ENCODE data around the gene FOXP4.

Gene FOXP4

DNA sequence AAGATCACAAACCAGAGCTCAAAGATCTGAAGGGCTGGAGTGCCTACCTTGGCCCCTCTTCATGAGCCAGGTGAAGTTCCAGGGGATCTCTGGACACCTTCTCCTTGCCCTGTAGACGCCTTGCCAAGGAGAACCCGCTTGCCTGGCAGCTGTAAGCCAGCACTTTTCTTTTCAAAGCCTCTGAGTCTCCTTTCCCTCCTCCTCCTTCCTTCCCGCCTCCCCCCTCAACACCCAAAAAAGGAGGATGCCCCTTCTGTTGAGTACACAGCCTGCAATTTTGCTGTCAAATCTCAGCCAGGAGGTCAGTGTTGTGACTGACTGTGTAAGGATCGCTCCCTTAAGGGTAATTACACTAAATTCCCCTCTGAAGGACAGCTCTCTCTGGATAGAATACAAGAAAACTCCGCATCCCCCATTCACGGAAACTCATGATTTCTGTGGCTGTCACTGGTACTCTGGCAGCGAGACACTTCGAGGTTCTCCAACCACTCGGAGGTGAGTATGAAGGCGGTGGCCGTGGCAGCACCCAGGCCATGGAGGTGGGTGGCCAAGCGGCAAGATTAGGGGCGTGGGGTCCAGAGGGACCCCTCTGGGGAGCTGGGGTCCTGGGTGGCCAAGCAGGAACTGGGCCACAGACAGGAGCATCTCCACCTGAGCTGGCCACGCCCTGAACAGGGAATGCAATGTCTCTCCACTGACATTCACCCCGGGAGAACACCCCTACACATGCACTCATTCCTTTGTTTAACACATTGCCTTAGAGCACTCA, 23.2 kb upstream of the FOXP4 start:
- DNase-seq: no peak

GRCh38 chr6:41523915-41524633, 22.1 kb upstream of the FOXP4 start:
- DNase-seq: no peak

DNA sequence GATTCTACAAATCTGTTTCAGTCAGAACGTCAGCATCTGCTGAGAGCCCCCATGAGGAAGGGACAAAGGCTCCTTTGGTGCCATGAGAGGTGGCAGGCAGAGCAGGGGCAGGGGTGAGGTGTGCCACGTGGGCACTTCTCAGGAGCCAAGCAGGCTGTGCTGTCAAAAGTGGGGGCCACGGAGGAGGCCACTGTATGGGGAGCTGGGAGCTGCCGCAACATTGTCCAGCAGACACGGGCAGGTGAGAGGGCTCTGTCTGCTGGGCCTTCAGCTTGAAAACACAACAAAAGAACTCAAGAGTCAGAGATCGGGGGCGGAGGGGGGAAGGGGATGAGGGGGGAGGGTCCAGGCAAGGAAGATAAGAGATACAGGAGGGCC, 21.6 kb upstream of the FOXP4 start:
- no peak for DNase-seq

DNA sequence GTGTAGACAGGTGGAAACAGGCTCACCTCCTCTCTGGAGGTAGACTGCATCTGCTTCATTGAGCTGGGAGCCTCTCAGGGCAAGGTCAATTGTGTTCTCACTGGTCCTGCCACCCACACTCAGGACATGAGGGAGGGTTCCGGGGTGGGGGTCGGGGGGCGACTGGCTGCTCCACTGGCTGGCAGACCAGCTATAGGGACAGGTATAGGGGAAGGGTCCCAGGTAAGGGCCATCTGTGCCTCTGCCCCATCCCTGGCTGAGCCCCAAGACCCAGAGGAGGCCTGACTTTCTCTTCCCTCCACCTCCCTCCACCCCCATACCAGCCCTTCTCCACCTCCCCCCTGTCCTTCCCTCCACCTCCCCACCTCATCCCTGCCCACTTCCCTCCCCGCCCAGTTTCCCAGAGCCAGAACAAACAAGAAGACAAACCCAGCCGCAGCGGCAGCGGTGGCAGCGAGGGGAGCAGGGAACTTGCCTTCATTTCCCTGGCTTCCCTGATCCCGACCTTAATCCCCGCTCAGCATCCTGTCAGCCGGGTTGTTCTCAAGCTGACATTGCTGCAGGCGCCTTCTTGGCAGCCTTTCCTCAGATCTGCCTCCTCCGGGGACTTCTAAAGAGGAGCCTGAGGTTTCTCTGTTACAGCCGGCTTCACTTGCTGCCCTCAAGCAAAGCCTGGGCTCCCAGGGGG, 18.3 kb upstream of the FOXP4 start:
- DNase-seq: no peak

DNA sequence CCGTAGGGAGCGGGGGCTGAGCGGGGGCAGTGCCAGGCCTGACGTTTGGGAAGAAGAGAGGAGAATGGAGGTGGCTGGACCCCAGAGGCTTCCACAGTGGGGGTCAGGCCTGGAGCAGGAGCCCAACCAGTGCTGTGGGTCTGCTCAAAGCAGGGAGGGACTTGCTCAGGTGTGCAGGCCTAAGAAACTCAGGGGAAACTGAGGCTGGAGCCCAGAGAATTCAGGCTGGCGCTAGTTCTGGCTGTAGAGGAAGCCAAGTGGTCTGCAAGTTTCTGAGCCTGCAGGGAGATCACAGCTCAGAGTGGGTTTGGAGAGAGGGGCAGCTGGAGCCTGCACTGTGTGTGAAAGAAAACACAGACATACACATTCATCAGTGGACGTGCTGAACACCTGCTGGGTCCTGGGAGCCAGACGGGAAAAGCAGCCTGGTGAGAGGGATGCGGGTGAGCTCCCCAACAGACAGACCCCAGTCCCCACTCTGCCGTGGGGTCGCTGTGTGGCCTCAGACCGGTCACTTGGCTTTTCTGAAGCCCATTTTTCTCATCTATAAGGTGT, 17.7 kb upstream of the FOXP4 start:
- DNase-seq: no peak

DNA sequence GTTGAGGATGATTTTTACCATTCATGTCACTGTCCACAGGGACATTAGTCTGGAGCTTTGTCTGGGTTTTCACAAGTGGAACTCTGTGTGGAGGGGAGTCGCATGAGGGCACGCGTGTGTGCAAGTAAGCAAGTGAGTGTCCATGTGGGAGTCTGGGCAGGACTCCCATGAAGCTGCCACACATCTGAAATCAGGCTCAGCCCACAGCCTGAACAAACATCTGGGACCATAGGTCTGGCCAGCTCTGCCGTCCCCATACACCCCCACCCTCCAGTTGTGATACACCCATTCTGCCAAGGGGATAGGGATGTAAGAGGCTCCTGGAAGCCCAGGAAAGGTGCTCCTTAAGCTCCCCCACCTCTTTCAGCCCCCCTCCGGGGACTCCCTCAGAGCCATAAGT, 17.1 kb upstream of the FOXP4 start:
- DNase-seq: no peak

- DNase-seq: no peak
Measured at GRCh38 chr6:41529970-41530369, 16.2 kb upstream of the FOXP4 start.

DNA sequence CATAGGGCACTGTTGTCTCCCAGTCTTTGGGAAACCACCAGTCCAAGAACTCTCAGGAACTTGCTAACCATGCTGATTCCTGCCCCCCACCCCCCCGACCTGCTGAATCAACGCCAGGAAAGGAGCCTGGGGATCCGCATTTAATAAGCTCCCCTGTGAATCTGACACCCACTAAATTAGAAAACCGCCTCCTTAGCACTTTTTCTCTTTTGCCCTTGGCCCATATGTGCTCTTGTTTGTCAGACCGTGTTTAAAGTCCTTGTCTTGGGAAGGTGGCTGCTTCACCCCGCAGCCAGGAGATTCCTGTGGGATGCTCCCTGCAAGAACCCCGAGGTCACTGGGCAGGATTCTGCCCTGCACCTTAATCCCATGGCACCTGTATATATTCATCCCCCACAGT, 15.7 kb upstream of the FOXP4 start:
- no peak for DNase-seq

- DNase-seq: no peak
Measured at GRCh38 chr6:41531016-41531415, 15.2 kb upstream of the FOXP4 start.

- DNase-seq: peak; percentile 46
Measured at GRCh38 chr6:41531591-41532582, 14.3 kb upstream of the FOXP4 start.

GRCh38 chr6:41535766-41536165, 10.4 kb upstream of the FOXP4 start:
- no peak for DNase-seq

GRCh38 chr6:41536795-41537758, 9.1 kb upstream of the FOXP4 start:
- DNase-seq: no peak

GRCh38 chr6:41538556-41539182, 7.5 kb upstream of the FOXP4 start:
- peak; percentile 23 for DNase-seq

DNA sequence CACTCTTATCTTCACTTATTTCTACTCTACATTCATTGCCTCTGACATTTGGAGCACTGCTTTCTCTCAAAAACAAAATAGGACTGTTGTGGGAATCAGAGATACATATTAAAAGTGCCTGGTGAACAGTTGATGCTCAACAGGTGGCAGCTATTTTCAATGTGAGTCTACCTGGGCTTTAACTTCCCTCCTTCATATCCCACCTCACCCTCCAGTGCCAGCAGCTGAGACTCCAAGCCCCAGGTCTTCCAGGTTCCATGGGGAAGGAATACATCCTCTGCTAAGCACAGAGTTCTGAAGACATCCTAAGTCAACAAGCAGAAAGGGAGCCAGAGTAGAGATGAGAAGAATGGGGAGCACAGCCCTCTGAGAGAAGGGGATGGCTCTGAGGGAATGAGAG, 7.0 kb upstream of the FOXP4 start:
- DNase-seq: no peak

DNA sequence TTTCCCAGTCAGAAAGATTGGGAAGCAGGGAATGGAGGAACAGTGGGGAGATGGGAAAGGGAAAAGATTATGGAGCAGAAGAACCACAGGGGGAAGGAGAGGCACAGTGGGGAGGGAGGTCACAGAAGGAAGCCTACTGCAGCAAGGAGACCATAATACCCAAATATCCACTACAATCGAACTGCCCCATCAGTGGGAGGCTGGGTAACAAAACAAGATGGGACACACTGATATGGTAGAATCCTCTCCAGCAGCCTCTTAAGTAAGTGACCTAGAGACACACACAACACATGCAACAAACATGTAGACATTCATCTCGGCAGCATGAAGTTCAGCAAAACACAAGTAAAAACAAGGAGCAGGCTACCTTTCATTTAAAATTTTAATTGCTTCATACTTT, 4.8 kb upstream of the FOXP4 start:
- DNase-seq: no peak

DNA sequence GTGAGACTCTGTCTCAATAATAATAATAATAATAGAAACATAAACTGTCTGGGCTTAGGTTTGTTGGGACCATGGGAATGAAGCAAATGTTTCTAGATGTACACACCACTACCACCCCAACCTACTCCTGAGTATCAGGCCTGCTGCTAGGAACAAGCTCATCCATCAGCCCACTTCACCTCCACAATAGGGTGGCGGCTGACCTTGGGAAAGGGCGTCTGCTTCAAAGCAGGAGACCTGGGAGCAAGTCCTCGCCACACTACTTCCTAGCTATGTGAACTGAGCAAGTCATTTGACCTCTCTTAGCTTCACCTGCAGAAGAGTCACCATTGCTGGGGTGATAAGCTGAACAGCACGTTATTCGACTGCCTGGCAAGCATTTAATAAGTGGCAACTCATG, 3.1 kb upstream of the FOXP4 start:
- DNase-seq: no peak

DNA sequence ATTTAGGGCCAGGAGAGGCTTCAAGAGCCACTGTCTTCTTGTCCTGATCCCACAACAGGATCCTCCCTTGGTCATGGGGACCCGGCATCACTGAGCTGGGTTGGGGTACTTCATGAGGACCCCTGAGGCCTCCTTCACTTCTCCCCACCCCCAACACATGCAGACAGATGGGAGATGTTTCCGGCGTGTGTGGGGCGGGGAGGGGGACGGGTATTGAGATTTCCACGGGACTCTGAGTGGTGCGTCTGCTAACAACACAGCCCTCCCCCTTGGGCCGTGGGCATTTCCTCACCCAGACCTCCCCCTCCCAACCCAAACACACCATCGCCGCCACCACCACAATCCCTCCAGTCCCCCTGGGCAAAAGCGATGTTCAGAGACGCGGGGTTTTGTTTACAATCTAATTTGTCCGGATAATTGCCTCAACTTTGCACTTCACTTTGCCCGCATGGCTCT, 906 bp upstream of the FOXP4 start:
- DNase-seq: no peak

DNA sequence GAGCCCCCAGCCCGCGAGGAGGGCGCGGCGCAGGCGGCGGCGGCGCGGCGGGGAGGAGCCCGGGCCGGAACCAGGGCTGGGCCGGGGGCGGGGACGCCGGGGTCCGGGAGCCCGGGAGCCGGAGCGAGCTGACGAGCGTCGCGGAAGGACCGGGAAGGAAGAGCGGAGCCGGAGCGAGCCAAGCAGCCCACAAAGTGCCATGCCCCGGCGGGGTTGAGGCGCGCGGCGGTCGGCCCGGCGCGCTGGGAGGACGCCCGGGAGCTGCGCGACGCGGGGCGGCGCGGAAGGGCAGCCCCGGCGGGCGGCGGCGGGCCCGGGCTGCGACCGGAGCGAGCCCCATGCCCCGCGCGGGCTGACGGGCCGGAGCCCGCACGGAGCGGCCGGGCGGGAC, 289 bp downstream of the FOXP4 start:
- no peak for DNase-seq

- DNase-seq: no peak
Measured at GRCh38 chr6:41546866-41547798, 951 bp downstream of the FOXP4 start.

DNA sequence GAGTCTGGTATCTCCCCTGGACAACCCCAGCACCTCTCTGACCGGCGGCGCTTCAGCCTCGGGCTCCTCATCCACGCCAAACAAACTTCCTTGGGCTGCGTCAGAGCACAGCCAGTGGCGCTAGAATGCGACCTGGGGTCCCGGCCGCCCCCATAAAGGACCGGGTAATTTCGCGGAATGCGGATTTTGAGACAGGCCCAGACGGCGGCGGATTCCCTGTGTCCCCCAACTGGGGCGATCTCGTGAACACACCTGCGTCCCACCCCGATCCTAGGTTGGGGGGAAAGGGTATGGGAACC, 1.6 kb downstream of the FOXP4 start:
- no peak for DNase-seq

Data from CD4-positive, alpha-beta T cell treated with Interferon gamma for 1 hour (primary cell).